KMS-11 (cell line): Measurements from ENCODE around the gene PLB1.

ENCODE experiments used
- H2AFZ ChIP-seq: fragments of 200-600 bp; sonication (generic); 2 replicates; pipeline ENCODE4 v1.6.1; 2016; ENCODE audit warnings: antibody characterized with exemption, mixed run types, low read depth
- H3K27ac ChIP-seq: fragments of 200-600 bp; sonication (generic); 2 replicates; pipeline ENCODE4 v1.6.1; 2016; ENCODE audit warnings: mild to moderate bottlenecking, mixed run types
- H3K27me3 ChIP-seq: fragments of 200-600 bp; sonication (generic); 2 replicates; pipeline ENCODE4 v1.6.1; 2017; ENCODE audit warnings: mild to moderate bottlenecking, low read depth, mixed run types, moderate library complexity; ENCODE audit not compliant: insufficient read depth
- H3K36me3 ChIP-seq: fragments of 200-600 bp; sonication (generic); 2 replicates; pipeline ENCODE4 v1.6.1; 2017; ENCODE audit warnings: mild to moderate bottlenecking, mixed run types; ENCODE audit not compliant: insufficient read depth
- H3K4me1 ChIP-seq: fragments of 200-600 bp; sonication (generic); 2 replicates; pipeline ENCODE4 v1.6.1; 2016; ENCODE audit warnings: mild to moderate bottlenecking, low read depth, mixed run types; ENCODE audit not compliant: poor library complexity, severe bottlenecking
- H3K4me2 ChIP-seq: fragments of 200-600 bp; sonication (generic); 2 replicates; pipeline ENCODE4 v1.7.0; 2016; ENCODE audit warnings: mild to moderate bottlenecking, mixed run types
- H3K4me3 ChIP-seq: fragments of 200-600 bp; sonication (generic); IDR thresholded peaks from 2 replicates; pipeline ENCODE4 v1.6.1; 2017; ENCODE audit warnings: low read depth, low read length, mixed read lengths; ENCODE audit not compliant: insufficient read depth
- H3K79me2 ChIP-seq: fragments of 200-600 bp; sonication (generic); 2 replicates; pipeline ENCODE4 v1.6.1; 2016; ENCODE audit warnings: low read depth, mixed run types; ENCODE audit not compliant: insufficient read depth
- H3K9ac ChIP-seq: fragments of 200-600 bp; sonication (generic); 2 replicates; pipeline ENCODE4 v1.6.1; 2016; ENCODE audit warnings: mild to moderate bottlenecking, mixed run types
- H4K20me1 ChIP-seq: fragments of 200-600 bp; sonication (generic); 2 replicates; pipeline ENCODE4 v1.6.1; 2016; ENCODE audit warnings: mild to moderate bottlenecking, mixed run types; ENCODE audit not compliant: insufficient read depth
- TF ChIP-seq, protein P1 (sequence below): fragments of 200-600 bp; sonication (generic); conservative IDR thresholded peaks from 2 replicates; pipeline ENCODE4 v1.6.1; 2017; ENCODE audit warnings: low read depth, mild to moderate bottlenecking, antibody characterized with exemption, low read length, moderate library complexity, mixed read lengths

Gene PLB1

DNA sequence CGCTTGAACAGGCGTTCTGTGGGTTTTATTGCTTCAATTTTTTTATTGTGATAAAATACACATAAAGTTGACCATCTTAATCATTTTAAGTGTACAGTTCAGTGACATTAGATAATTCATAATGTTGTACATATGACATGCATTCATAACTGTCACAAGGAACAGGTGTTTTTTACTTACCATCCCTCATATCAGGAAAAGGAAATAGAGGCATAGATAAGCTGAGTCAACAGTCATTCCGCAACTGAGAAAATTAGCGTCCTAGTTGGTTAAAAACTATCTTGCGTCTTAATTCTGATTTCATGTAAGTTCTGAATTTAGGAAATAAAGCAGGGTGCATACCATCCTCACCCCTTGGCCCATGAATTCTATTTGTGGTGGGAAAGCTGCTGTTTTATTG, 36.5 kb downstream of the PLB1 start:
- H3K79me2 ChIP-seq: no peaks in the 10 kb centered on the region
- H3K36me3 ChIP-seq: no peaks in the 10 kb centered on the region
- no peak overlapping the region for H3K9ac ChIP-seq
- H3K4me3 ChIP-seq: no peak overlapping the region
- H3K4me2 ChIP-seq: no peak overlapping the region
- no peaks in the 10 kb centered on the region for H3K4me1 ChIP-seq
- no peak overlapping the region for H3K27ac ChIP-seq
- TF ChIP-seq, protein P1, sequence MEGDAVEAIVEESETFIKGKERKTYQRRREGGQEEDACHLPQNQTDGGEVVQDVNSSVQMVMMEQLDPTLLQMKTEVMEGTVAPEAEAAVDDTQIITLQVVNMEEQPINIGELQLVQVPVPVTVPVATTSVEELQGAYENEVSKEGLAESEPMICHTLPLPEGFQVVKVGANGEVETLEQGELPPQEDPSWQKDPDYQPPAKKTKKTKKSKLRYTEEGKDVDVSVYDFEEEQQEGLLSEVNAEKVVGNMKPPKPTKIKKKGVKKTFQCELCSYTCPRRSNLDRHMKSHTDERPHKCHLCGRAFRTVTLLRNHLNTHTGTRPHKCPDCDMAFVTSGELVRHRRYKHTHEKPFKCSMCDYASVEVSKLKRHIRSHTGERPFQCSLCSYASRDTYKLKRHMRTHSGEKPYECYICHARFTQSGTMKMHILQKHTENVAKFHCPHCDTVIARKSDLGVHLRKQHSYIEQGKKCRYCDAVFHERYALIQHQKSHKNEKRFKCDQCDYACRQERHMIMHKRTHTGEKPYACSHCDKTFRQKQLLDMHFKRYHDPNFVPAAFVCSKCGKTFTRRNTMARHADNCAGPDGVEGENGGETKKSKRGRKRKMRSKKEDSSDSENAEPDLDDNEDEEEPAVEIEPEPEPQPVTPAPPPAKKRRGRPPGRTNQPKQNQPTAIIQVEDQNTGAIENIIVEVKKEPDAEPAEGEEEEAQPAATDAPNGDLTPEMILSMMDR: no peak
- H3K27me3 ChIP-seq: no peaks in the 10 kb centered on the region
- H4K20me1 ChIP-seq: no peaks in the 10 kb centered on the region
- no peak overlapping the region for H2AFZ ChIP-seq

GRCh38 chr2:28533044-28533680, 37.3 kb downstream of the PLB1 start:
- TF ChIP-seq, protein P1: no peak
- Histone ChIP-seq H3K27me3 (no peaks in the 10 kb centered on the region), H3K27ac (no peak overlapping the region), H3K4me3 (no peak overlapping the region), H3K79me2 (no peaks in the 10 kb centered on the region), H3K9ac (no peak overlapping the region), H4K20me1 (no peaks in the 10 kb centered on the region), H3K36me3 (no peaks in the 10 kb centered on the region), H3K4me1 (no peaks in the 10 kb centered on the region), H2AFZ (no peak overlapping the region), H3K4me2 (no peak overlapping the region)

DNA sequence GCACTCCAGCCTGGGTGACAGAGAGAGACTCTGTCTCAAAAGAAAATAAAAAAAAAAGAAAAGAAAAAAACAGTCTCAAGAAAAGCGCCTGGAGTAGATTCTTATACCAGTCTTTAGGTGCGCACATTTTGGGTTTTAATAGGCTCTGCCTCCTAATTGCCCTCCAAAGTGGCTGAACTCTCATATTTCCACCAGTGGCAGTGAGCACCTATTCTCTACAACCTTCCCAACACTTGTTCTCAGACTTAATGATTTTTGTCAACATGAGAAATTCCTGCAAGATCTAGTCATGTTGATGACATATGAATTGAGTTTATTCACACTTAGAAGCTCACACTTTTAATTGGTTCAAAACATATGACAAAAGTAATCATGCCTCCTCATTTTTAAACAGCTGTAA, 39.0 kb downstream of the PLB1 start:
- H3K9ac ChIP-seq: no peak overlapping the region
- H3K4me3 ChIP-seq: no peak overlapping the region
- no peak overlapping the region for H3K4me2 ChIP-seq
- H3K27me3 ChIP-seq: no peaks in the 10 kb centered on the region
- TF ChIP-seq, protein P1: no peak
- no peaks in the 10 kb centered on the region for H4K20me1 ChIP-seq
- H3K4me1 ChIP-seq: no peaks in the 10 kb centered on the region
- no peak overlapping the region for H3K27ac ChIP-seq
- H3K79me2 ChIP-seq: no peaks in the 10 kb centered on the region
- H2AFZ ChIP-seq: no peak overlapping the region
- H3K36me3 ChIP-seq: no peaks in the 10 kb centered on the region

DNA sequence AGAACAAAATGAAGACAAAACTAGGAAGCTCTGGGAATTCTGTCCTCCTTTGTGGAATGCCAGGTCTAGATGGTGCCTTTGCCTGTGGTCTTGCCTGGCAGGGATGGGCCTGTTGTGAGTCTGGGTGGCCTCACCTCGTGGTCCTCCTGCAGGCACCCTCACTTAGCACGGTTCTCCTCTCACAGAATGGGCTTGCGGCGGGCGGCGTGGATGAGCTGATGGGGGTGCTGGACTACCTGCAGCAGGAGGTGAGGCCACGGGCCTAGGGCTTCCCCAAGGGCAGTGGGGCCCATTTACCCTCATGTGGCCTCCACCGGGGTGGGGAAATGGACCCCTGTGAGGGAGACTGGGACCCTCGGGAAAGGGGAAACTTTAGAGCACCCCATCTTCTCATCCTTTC, 42.3 kb downstream of the PLB1 start:
- Histone ChIP-seq H3K4me2 (no peak overlapping the region), H3K27me3 (no peaks in the 10 kb centered on the region)

More for the DNA sequence above, 42.3 kb downstream of the PLB1 start:
- Histone ChIP-seq H2AFZ (no peak overlapping the region), H3K9ac (no peak overlapping the region), H3K79me2 (no peaks in the 10 kb centered on the region), H3K4me1 (no peaks in the 10 kb centered on the region), H3K4me3 (no peak overlapping the region), H4K20me1 (no peaks in the 10 kb centered on the region), H3K36me3 (no peaks in the 10 kb centered on the region), H3K27ac (no peak overlapping the region)
- TF ChIP-seq, protein P1: no peak
